ENCODE measurements around the gene C3orf22.
A peak's percentile ranks its signal among the peaks of the same experiment; 100 is the strongest.

C3orf22 gene

DNA sequence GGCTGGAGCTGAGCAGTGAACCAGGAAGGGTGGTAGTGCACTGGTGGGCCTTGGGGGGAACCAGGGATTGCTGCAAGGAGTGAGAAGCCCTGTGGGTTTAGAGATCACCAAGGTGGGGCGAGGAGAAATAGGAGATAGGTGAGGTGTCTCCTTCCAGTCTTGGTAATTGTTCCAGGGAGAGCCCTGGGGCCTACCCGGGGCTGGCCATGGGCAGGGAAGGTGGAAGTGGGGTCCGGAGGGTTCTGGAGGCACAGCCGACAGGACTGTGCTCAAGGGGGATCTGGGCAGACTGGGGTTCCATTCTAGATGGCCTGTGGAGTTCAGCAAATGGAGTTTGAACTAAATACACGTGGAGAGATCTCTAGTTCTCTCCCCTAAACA lies 30.3 kb downstream of the C3orf22 start:
- DNase-seq (ENCODE audit: low read depth in 1 of 2, low spot score in 1 of 2): no peak

DNA sequence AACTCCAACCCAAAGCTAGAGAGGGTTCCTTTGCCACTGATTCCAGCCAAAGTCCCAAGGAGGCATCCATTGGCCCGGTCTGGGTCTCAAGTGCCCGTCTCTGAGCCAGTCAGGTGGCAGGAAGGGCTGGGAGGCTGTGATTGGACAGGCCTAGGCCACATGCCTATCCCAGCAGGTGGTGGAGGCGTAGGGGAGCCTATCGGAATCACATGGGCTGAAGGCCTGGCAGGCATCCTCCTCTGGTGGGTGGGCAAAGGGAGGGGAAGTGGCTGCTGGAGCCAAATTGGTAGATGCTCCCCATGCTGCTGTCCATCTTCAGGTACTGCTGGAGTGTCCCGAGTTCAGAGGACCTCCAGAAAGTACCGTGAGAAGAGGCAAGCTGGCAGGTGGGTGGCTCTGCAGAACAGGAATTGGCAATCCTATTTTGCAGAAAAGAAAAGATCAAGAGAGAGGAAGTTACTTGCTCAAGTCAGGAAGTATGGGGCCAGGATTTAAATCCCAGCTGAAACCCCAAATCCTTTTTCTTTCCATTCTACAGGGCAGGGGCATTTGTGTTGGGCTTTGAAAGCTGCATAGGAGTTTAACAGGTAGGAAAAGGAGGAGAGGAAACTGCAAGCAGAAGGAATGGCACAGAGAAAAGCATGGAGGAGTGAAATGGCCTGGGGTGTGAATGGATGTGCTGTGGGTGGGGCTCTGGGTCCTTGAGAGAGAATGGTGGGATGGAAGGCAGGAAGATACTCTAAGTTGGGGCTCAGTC lies 31.1 kb downstream of the C3orf22 start:
- DNase-seq (ENCODE audit: low read depth in 1 of 2, low spot score in 1 of 2): no peak

DNA sequence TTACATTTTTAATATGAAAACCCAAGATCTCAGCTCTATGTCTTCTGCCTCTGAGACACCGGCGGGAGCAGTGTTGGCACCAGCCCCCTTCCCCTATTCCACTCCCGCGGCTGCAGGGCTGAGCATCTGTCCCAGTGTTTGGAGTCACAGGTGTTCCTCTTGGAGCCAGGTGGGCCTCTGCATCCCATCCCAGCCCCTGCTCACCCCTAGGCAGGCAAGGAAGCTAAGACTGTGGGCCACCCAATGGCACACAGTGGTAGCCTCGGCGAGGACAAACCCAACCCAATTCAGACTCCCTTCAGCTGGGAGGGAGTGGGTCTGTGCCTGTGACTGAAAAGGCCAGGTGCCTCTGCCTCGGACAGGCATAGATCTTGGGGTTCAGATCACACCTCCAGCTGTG lies 31.7 kb downstream of the C3orf22 start:
- no peak for DNase-seq (ENCODE audit: low read depth in 1 of 2, low spot score in 1 of 2)

DNA sequence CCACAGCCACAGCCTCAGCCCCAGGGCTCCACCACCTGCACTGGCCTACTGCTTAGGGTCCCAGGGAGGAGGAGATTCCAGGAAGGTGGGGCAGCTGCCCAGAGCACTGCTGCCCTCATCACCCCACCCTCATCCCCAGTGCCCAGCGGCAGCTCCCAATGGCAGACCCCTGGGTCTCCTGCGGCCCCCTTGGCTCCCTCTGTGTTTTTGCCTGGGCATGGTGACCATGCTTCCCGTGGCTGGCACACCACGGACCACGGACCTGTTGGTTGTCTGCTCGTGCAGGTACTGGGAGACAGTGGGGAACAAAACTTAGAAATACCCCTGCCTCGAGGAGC lies 32.1 kb downstream of the C3orf22 start:
- no peak for DNase-seq (ENCODE audit: low read depth in 1 of 2, low spot score in 1 of 2)

DNA sequence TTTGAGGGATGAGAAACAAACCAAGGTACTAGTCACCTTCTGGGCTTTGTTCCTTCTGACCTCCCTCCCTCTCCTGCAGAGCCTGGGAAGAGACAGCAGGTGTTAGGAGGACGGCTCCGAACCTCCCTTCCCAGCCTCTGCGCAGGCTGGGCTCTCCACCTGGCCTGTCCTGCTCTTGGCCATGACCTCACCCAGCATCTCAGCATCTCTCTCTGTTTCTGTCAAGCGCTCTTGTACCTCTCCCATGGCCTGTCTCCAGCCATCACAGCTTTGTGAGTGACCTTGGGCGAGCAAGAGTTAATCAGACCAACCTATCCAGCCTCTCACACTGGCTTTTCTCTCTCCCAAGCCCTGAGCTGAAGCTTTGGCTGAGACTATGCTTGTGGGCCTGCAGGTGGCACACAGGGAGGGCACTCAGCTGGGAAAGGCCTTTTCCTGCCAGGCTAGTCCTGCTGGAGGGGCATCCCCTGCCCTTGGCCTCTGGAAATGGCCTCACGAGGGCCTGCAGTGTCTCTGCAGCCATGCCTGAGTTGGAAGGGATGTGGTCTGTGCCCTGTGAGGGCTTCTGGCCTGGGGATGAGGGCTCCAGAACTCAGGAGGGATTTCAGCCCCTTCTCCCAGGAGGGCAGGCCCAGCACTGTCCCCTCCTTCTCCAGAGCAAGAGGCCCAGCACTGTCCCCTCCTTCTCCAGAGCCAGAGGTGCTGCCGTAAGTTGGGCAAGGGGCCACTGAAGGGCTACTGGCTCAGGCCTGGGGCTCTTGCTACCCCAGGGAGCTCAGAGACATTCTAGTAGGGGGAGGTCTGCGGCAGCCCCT lies 32.7 kb downstream of the C3orf22 start:
- no peak for DNase-seq (ENCODE audit: low read depth in 1 of 2, low spot score in 1 of 2)

DNA sequence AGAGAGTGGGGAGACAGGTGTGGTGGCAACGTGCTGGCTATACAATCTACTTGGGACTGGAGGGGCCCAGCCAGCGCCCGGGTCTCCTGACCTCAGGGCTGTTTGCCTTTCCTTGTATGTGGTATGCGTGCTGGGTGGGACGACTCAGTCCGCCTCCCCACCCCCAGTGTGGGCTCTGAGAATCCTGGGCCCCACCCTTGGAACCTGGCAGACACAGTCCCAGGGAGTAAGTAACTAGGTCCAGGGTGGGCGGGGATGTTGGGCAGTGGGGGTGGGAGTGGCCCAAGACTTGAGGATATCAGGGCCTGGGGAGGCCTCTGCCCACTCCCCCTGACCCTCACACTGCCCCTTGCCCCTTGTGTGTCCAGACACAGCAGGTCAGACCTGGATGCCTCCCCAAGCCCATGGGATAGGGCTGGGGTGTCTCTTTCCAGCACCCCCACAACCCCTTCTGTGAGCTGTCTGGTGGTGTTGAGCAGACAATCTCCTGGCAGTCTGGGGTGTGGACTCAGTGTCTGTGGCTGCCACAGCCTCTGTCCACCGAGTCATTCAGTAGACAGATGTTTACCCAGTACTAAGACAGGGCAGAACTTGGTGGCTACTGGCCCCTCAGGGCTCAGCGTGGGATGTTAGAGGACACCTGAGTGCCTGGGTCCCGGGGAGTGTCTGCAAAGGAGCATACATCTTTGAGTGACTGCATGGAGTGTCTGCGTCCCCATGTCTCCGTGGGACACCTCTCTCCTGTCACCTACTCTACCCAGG lies 33.5 kb downstream of the C3orf22 start:
- DNase-seq (ENCODE audit: low read depth in 1 of 2, low spot score in 1 of 2): no peak

DNA sequence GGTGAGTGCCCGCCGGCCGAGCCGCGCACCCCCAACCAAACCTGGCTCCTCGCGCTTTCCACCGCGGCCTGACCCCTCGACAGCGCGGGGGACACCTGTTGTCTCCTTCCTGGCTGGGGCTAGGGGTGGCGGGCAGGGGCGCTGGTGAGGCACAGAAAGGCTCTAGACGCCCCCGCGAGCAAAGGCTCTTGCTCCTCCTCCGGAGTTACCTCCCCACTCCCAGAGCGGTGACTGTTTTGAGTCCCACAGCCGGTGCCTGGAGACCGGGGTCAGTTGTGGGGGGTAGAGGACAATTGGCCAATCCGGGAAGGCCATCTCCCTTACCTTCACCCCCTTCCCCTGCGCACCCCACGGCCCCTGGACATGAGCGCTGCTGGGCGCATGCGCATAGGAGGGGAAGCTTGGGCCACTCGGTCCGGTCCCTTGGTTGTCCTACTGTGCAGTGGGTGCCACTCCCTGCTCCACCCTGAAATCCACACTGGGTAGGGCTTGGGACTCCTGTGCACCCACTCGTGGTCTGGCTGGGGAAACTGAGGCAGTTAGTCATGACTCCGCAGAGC lies 34.2 kb downstream of the C3orf22 start:
- DNase-seq (ENCODE audit: low read depth in 1 of 2, low spot score in 1 of 2): no peak

DNA sequence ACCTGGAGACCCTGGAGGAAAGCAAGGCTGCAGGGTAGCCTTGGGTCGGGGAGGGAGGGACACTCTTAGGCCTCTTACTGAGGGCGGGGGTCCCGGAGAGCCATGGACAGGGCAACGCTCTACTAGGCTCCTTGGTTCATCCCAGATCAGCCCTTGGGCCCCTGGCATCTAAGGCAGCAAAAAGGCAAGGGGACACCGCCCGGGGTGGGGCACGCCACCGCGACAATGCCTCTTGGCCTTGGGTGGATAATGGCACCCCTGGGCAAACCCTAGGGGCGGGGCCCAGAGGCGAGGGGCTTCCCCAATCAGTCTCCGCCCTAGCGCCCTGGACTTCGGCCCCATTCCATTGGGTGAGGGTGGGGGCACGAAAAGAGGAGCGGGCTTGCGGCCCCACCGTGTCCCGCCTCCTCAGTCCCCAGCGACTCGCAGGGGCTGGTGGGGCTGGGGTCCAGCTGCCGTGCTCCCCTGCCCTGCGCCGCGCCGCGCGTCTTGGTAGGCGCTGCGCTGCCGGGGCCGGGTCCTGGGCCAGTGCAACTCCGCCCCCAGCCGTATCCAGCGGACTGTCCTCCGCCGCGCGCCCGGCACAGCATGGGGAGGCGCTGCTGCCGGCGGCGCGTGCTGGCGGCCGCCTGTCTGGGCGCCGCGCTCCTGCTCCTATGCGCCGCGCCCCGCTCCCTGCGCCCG lies 34.8 kb downstream of the C3orf22 start, which contains the start of gene CHST13:
Gene CHST13, plus strand, starts transcription at position 411 of the 684 bp plus-strand sequence. Its CDS starts 178 bp downstream, at position 589.
- DNase-seq (ENCODE audit: low read depth in 1 of 2, low spot score in 1 of 2): no peak

DNA sequence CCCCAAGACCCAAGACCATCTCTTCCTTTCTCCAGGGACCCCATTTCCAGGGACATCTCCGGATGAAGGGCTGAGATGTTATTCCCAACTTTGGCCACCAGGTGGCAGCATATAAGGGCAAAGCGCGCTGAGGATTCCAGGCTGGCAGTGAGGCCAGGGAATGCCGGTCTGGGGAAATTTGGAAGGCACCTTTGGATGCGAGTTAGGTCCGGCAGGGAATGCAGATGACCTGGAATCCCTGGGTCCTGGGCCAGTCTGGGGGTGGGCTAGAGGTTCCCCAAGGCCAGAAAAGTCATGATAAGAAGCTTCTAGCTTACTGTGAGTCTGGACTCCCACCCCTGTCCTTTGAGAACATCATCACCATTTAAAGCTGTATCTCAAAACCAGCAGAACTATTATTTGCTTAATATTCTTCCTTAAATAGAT lies 36.4 kb downstream of the C3orf22 start:
- DNase-seq (ENCODE audit: low read depth in 1 of 2, low spot score in 1 of 2): peak; percentile 13 to 39

DNA sequence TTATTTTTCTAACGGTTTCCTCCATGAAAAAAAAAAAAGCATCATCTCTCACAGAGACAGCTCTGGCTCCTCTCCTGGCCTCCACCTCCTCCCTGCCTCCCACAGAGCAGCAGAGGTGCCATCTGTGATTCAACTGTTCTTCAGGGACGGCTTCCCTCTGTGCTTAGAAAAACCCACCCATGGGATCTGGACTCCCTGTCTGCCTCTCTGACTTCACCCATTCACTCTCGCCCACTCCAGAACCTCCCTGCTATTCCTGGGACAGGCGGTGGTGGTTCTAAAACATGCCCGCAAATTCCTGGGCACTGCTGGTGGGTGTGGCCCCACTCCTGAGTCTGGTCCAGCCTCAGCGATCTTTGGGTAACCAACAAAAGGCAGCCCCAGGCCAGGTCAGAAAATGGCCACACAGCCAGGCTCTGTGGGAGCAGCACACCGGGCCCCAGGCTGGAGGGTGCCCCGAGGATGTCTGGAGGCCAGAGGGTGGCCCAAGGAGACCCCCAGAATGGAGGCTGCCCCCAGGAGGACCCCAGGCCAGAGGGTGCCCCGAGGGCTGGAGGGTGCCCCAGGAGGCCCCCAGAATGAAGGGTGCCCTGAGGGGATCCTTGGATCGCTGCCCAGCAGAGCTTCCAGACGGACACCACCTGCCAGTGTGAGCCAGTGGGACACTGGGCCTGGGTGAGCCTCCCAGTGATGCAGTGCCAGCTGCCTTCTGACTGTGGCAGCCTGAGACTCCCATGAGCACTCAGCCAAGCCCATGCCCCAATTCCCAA lies 37.4 kb downstream of the C3orf22 start:
- no peak for DNase-seq (ENCODE audit: low read depth in 1 of 2, low spot score in 1 of 2)

DNA sequence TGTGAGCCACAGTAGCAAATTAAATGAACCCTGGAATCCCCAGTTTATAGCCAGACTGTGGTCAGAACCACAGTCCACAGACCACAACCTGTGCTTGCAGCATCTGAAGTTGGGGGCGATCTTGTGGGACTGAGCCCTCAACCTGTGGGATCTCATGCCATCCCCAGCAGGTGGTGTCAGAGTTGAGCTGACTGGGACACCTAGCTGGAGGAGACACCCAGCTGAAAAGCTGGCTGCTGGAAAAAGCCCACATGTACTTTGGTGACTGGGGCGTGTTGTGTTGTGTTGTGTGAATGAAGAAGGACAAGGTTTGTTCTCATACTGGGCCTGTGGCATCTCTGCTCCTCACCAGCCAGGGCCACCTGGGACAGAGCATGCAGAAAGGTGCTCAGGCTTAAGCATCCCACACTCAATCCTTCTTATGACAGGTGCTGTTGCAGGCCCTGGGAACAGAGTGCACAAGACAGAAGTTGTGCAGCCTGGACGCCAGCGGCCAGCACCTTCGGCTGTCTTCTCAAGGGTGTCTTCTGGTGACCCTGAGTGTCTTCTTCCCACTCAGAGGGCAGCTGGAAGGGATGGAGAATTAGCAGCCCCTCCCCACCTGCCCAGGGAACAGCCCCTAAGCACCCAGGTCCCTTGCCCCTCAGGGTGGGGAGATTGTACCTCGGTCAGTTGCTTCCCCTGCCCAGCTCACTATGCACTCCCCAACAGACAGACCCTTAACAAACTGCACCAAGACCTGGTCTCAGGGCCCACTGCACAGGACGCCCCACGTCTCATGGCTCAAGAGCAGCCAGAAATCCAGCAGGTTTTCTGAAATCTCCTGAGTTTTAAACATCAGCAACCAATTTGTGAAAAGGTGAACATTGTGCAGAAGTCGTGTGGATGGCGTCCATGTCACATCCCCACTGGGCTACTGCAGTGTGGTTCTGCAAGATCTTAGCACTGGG lies 39.0 kb downstream of the C3orf22 start:
- DNase-seq (ENCODE audit: low read depth in 1 of 2, low spot score in 1 of 2): no peak

DNA sequence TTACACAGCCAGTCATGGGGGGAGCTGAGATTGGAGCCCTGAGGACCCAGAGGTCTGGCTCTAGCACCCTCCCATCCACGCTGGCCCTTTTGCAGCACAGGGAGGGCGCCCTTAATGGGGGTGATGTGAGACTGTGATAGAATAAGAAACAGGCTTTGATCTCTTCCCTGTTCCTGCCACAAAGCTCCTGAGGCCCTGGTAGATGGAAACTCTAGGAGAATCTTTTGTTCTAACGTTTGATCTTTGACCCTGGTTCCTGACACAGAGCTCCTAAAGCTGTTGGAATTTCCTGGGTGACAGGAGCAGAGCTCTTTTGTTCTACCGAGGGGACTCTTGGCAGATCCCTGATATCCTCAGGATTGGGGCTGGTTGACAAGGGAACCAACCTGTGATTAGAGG lies 40.0 kb downstream of the C3orf22 start:
- no peak for DNase-seq (ENCODE audit: low read depth in 1 of 2, low spot score in 1 of 2)

DNA sequence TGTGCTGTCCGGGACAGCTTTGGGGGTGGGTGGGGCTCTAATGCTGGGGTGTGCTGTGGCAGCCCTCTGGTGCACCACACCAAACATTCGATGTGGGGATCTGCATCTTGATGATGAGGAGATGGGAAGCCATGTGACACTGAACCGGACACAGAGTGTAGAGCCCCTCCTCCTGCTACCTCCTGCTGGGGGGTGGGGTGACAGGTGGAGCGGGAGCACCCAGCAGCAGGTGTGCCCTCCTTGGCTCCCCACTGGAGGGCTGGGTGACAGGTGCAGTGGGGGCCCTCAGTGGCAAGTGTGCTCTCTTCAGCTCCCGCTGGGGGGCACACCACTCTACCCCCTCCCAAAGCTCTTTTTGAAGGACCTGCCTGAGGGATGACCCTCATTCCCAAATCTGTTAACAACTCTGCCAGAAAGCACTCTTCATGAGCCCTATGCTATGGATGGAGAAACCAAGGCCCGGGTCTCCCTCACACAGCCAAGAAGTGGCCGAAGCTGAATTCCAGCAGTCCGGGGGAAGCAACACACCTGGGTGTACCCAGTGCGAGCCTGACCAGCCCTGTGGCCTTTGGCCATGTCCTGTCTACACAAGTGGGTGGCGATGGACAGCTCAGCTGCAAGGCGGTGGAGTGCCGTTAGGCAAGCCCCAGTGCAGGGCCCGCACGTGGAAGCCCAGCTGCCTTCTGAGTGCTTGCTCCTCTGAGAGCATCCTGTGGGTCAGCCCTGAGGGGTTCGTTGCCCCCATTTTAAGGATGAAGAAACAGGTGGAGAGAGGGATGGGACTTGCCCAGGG lies 40.5 kb downstream of the C3orf22 start:
- no peak for DNase-seq (ENCODE audit: low read depth in 1 of 2, low spot score in 1 of 2)

DNA sequence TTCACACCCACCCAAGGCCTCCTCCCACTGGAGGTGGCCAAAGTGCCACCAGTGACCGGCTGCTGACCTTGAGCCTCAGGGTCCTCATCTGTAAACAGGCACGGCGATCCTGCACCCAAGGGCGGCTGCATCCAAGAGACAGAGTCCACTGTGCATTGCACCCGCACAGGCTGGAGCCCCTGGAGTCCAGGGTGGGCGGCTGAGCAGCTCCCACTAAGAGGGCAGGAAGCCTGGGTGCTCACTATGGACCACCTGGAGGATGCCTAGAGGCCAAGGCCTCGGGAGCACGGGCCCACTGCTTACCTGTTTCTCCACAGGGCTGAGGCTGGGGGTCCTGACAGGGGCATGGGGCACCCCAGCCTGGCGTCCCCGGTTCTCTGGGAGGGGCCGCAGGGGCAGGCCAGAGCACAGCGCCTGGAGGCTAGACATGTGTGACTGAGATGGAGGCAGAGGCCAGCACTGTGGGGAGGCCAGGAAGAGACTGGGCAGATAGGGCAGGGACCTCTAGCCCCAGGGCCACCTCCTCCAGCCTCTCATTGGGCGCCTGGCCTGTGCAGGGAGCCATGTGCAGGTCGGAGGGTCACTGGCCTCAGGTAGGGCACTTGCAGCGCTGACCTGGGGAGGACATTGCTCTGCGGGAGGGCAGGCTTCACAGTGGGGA lies 41.3 kb downstream of the C3orf22 start, which contains the start of gene UROC1:
Gene UROC1, minus strand, starts transcription at position 483 of the 661 bp plus-strand sequence. Its CDS starts 54 bp downstream, at position 429.
- DNase-seq (ENCODE audit: low read depth in 1 of 2, low spot score in 1 of 2): no peak

DNA sequence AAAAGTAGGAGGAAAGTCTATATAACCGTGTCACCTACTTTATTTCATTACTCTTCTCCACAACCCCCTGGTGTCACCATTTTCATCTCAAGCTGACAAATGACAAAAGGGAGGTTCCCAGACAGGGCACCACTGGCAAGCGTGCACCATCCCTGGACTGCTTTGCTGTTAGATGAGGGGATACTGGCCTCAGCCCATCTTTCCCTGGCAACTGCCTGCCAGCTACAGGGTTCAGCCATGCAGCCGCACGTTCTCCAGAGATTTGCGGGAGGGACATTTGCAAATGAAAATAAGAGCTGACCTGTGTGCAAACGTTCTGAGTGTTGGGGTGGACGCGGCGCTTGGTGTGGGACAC lies 41.8 kb downstream of the C3orf22 start:
- DNase-seq (ENCODE audit: low read depth in 1 of 2, low spot score in 1 of 2): no peak

DNA sequence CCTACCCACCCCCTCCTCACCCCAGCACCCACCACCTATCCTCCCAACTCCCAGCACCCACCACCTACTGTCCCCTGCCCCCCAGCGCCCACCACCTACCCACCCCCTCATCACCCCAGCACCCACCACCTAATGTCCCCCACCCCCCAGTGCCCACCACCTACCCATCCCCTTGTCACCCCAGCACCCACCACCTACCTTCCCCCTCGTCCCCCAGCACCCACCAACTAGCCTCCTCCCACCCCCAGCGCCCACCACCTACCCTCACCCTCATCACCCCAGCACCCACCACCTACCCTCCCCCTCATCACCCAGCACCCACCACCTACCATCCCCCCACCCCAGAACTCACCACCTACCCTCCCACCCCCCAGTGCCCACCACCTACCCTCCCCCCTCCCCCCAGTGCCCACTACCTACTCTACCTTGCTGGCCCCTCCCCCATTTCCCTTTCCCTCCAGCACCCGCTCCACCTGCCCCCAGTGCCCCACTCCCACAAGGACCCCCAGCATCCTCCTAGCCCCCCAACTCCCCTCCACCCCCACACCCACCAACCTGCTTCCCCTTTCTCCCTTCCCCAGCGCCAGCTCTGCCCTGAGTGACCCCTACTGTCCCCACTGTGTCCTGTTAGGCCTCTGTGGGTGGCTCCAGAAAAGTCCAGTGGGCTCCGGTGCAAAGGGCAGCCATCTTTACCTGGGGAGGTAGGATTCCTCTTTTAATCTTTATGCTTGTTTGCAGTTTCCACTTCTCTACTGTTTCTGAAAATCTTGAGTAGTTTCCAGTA lies 42.4 kb downstream of the C3orf22 start:
- no peak for DNase-seq (ENCODE audit: low read depth in 1 of 2, low spot score in 1 of 2)

Data from activated CD4-positive, alpha-beta T cell treated with anti-CD3 and anti-CD28 coated beads, Interleukin-2, amount 50 U/mL, for 24 hours (primary cell).